Measurements from ENCODE around the gene ANKRD10.

- TF ChIP-seq CTCF (IDR thresholded peaks at IDR 0.05) (no peak), POLR2A (IDR thresholded peaks at IDR 0.05; ENCODE audit: low read depth) (no peak), POLR2AphosphoS5 (IDR thresholded peaks at IDR 0.05) (no peak), EP300 (IDR thresholded peaks at IDR 0.05) (no peak)
Measured at GRCh38 chr13:110921695-110922094, 6.8 kb upstream of the ANKRD10 start.
